GM19238 (cell line): ENCODE data around the gene ATOH8.

Experiments
- DNase-seq: peaks from one replicate; pipeline ENCODE4 v3.0.0; 2011; ENCODE audit warnings: low spot score; ENCODE audit not compliant: insufficient read length

Gene ATOH8

GRCh38 chr2:85718885-85719492 lies 34.8 kb upstream of the ATOH8 start:
- DNase-seq = no peak

- DNase-seq = no peak
These were observed 34.1 kb upstream of the ATOH8 start for GRCh38 chr2:85719609-85720240.

GRCh38 chr2:85720533-85720932 lies 33.3 kb upstream of the ATOH8 start:
- DNase-seq = no peak

GRCh38 chr2:85721641-85722040 lies 32.1 kb upstream of the ATOH8 start:
- no peak for DNase-seq

- DNase-seq = no peak
These were observed 31.3 kb upstream of the ATOH8 start for GRCh38 chr2:85722519-85722918.

GRCh38 chr2:85723707-85724360 lies 30.0 kb upstream of the ATOH8 start:
- no peak for DNase-seq

GRCh38 chr2:85724731-85725181 lies 29.0 kb upstream of the ATOH8 start:
- no peak for DNase-seq

- no peak for DNase-seq
These were observed 28.3 kb upstream of the ATOH8 start for GRCh38 chr2:85725451-85725850.

GRCh38 chr2:85727798-85728197 lies 26.0 kb upstream of the ATOH8 start:
- DNase-seq = no peak

GRCh38 chr2:85728342-85728741 lies 25.4 kb upstream of the ATOH8 start:
- no peak for DNase-seq

GRCh38 chr2:85728883-85729824 lies 24.6 kb upstream of the ATOH8 start:
- DNase-seq = peak; percentile 86

- no peak for DNase-seq
These were observed 23.8 kb upstream of the ATOH8 start for GRCh38 chr2:85729825-85730510.

GRCh38 chr2:85730686-85731230 lies 23.0 kb upstream of the ATOH8 start:
- no peak for DNase-seq

GRCh38 chr2:85731606-85732005 lies 22.2 kb upstream of the ATOH8 start:
- DNase-seq = no peak

- no peak for DNase-seq
These were observed 21.2 kb upstream of the ATOH8 start for GRCh38 chr2:85732467-85733120.

GRCh38 chr2:85733121-85733960 lies 20.4 kb upstream of the ATOH8 start:
- DNase-seq = no peak

GRCh38 chr2:85734015-85734414 lies 19.8 kb upstream of the ATOH8 start:
- DNase-seq = no peak

- no peak for DNase-seq
These were observed 18.7 kb upstream of the ATOH8 start for GRCh38 chr2:85734942-85735608.

GRCh38 chr2:85735691-85736090 lies 18.1 kb upstream of the ATOH8 start:
- DNase-seq = no peak
